ENCODE results near the gene LRRC15.

DNA sequence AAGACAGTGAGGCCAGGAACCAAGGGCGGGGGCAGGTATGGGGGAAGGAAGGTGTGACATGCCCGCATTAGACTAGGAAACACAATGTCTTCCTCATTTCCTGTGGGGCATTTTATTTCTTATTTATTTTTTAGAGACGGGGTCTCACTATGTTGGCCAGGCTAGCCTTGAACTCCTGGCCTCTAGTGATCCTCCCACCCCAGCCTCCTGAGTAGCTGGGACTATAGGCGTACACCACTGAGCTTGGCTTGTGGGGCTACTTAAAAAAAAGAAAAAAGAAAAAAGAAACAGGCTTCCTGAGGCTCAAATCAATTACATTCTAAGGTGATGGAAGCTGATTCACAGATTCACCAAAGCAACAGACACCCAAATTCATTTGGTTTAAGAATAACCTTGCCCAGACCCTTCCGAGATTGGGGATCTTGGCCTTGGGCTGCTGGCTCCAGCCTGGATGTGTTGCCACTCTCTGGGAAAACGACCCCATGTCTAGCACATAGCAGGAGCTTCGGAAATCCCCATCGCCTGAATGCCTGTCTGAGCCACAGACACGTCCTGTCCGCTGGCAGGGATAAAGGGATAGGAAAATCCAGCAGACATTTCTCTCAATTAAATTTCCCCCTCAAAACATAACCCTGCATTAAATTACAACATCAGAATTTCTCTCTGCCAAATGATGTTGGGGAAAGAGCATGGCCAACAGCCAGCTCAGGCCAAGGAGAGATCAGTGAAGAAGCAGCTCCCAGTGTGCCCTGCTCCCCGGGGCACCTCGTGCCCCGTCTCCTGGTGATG lies 31.4 kb downstream of the LRRC15 start:
- TF ChIP-seq, protein P1, sequence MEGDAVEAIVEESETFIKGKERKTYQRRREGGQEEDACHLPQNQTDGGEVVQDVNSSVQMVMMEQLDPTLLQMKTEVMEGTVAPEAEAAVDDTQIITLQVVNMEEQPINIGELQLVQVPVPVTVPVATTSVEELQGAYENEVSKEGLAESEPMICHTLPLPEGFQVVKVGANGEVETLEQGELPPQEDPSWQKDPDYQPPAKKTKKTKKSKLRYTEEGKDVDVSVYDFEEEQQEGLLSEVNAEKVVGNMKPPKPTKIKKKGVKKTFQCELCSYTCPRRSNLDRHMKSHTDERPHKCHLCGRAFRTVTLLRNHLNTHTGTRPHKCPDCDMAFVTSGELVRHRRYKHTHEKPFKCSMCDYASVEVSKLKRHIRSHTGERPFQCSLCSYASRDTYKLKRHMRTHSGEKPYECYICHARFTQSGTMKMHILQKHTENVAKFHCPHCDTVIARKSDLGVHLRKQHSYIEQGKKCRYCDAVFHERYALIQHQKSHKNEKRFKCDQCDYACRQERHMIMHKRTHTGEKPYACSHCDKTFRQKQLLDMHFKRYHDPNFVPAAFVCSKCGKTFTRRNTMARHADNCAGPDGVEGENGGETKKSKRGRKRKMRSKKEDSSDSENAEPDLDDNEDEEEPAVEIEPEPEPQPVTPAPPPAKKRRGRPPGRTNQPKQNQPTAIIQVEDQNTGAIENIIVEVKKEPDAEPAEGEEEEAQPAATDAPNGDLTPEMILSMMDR (conservative IDR thresholded peaks at IDR 0.05; ENCODE audit: low read depth in 2 of 2): no peak
- TF ChIP-seq EZH2phosphoT487 (IDR thresholded peaks at IDR 0.05; ENCODE audit: unreplicated experiment) (no peak), POLR2AphosphoS5 (IDR thresholded peaks at IDR 0.05; ENCODE audit: low read depth) (no peak)
- TF ChIP-seq, protein P2, sequence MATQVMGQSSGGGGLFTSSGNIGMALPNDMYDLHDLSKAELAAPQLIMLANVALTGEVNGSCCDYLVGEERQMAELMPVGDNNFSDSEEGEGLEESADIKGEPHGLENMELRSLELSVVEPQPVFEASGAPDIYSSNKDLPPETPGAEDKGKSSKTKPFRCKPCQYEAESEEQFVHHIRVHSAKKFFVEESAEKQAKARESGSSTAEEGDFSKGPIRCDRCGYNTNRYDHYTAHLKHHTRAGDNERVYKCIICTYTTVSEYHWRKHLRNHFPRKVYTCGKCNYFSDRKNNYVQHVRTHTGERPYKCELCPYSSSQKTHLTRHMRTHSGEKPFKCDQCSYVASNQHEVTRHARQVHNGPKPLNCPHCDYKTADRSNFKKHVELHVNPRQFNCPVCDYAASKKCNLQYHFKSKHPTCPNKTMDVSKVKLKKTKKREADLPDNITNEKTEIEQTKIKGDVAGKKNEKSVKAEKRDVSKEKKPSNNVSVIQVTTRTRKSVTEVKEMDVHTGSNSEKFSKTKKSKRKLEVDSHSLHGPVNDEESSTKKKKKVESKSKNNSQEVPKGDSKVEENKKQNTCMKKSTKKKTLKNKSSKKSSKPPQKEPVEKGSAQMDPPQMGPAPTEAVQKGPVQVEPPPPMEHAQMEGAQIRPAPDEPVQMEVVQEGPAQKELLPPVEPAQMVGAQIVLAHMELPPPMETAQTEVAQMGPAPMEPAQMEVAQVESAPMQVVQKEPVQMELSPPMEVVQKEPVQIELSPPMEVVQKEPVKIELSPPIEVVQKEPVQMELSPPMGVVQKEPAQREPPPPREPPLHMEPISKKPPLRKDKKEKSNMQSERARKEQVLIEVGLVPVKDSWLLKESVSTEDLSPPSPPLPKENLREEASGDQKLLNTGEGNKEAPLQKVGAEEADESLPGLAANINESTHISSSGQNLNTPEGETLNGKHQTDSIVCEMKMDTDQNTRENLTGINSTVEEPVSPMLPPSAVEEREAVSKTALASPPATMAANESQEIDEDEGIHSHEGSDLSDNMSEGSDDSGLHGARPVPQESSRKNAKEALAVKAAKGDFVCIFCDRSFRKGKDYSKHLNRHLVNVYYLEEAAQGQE (IDR thresholded peaks at IDR 0.05; ENCODE audit: unreplicated experiment): no peak
